Calu3 (cell line): ENCODE results near the gene ZNF736. TPM values are rescaled to one million over a fixed set of nuclear protein-coding genes. Genes with fewer than 3 reads are reported as not detected.

Source experiments
- BruUV-seq: library from RNA; stranded (reverse); fragments of 400-500 nt; replicated peaks from 2 replicates; lab custom pipeline; 2021; lab: Mats Ljungman, UMichigan
- CTCF ChIA-PET: fragments of 300-600 bp; sonication (Branson Sonifier 250); formaldehyde crosslinking; loops from one replicate; lab custom pipeline; 2022; ENCODE audit warnings: antibody characterized with exemption; lab: Charles Lee
- DNase-seq: peaks from one replicate; pipeline ENCODE4 v3.0.0; 2022
- H3K27ac Mint-ChIP-seq: one replicate; pipeline ENCODE4 v1.8.0; 2022; ENCODE audit warnings: mixed read lengths; ENCODE audit not compliant: unreplicated experiment
- H3K27me3 Mint-ChIP-seq: one replicate; pipeline ENCODE4 v1.8.0; 2022; ENCODE audit warnings: mixed read lengths; ENCODE audit not compliant: unreplicated experiment
- H3K36me3 Mint-ChIP-seq: one replicate; pipeline ENCODE4 v1.8.0; 2022; ENCODE audit warnings: mild to moderate bottlenecking, moderate library complexity, mixed read lengths; ENCODE audit not compliant: insufficient read depth, unreplicated experiment
- H3K4me1 Mint-ChIP-seq: one replicate; pipeline ENCODE4 v1.8.0; 2022; ENCODE audit warnings: mild to moderate bottlenecking, low read depth, mixed read lengths; ENCODE audit not compliant: unreplicated experiment
- H3K4me3 Mint-ChIP-seq: one replicate; pipeline ENCODE4 v1.8.0; 2022; ENCODE audit warnings: mild to moderate bottlenecking, low read depth, moderate library complexity, mixed read lengths; ENCODE audit not compliant: unreplicated experiment
- H3K9me3 Mint-ChIP-seq: one replicate; pipeline ENCODE4 v1.8.0; 2022; ENCODE audit warnings: low read depth, mixed read lengths; ENCODE audit not compliant: unreplicated experiment
- intact Hi-C: fragments of 100-400 bp; cut with micrococcal nuclease; formaldehyde crosslinking; loops from one replicate; pipeline ENCODE4 v1.10.0; 2022; ENCODE audit not compliant: unreplicated experiment
- total RNA-seq: library from RNA; stranded (reverse); gene quantifications from 2 replicates; pipeline ENCODE4 v1.2.3, GENCODE V29; 2022
- TF ChIP-seq, protein P1 (sequence below): fragments of 200-600 bp; IDR thresholded peaks from one replicate; pipeline ENCODE4 v1.8.0; 2022; ENCODE audit warnings: antibody characterized with exemption; ENCODE audit not compliant: unreplicated experiment

ZNF736 gene
- total RNA-seq, 1 experiment from 2014 or later = 8.6 TPM

DNA sequence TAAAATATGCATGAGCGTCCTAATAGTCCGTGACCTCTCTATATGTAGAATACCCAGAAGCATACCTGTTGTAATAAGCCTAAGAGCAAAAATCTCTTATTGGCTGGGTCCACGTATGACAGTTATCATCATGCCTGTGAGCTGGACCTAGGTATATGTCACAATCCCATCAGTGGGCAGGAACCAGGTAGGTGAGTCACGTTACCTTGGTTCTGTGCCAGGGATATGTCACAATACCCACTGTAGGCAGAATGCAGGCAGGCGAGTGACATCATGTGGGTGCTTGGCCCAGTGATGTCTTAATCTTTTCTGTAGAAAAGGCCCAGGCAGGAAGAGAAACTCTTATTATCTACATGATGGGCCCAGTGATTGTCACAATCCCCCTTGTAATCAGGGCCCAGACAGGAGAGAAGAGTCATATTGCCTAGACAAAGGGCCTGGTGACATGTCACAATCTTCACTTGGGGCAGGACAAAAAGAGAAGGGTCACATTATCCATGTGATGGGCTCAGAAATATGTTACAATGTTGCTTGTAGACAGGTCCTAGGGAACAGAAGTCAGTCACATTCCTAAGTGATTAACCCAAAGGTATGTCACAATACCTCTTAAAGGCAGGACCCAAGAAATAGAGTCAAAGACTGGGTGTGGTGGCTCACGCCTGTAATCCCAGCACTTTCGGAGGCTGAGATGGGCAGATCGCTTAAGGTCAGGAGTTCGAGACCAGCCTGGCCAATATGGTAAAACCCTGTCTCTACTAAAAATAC is 12.9 kb upstream of the ZNF736 start:
- TF ChIP-seq, protein P1, sequence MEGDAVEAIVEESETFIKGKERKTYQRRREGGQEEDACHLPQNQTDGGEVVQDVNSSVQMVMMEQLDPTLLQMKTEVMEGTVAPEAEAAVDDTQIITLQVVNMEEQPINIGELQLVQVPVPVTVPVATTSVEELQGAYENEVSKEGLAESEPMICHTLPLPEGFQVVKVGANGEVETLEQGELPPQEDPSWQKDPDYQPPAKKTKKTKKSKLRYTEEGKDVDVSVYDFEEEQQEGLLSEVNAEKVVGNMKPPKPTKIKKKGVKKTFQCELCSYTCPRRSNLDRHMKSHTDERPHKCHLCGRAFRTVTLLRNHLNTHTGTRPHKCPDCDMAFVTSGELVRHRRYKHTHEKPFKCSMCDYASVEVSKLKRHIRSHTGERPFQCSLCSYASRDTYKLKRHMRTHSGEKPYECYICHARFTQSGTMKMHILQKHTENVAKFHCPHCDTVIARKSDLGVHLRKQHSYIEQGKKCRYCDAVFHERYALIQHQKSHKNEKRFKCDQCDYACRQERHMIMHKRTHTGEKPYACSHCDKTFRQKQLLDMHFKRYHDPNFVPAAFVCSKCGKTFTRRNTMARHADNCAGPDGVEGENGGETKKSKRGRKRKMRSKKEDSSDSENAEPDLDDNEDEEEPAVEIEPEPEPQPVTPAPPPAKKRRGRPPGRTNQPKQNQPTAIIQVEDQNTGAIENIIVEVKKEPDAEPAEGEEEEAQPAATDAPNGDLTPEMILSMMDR = no peak

DNA sequence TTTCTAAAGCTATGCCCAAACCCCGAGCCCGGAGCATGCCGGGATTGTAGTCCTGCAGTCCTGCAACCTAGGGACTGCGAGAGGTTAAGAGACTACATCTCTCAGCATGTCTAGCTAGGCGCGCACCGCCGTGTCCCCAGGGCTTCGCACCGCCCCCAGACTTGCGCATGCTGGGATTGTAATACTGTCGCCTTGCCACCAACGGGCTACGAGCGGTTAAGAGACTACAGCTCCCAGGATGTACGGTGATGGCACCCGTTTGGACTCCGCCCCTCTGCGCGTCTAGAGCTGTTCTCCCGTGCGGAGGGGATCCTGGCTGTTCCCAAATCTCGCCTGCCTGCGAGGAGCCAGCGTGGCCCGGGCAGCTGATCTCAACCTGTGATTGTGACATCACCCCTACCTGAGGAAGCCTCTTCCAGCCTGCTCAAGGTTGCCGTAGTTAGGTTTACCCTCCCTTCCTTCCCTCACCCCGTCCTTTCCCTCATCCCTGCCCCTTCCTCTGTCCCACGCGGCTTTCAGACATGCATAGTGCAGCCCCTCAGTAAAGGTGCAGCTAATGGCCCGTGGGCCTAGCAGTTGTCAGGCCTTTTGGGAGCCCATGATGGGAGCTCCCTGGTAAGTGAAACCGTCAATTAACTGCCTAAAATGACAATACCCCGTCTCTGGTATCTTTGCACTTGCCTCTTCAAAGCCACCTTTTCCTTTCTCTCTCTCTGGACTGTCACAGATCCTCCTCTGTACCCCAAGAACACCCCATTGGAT is 6.3 kb upstream of the ZNF736 start:
- TF ChIP-seq, protein P1 = no peak
- Mint-ChIP-seq H3K4me3 (peak overlapping the region; percentile 56), H3K36me3 (peaks cover 9% of the 10 kb centered on the region), H3K27me3 (no peaks in the 10 kb centered on the region), H3K4me1 (no peaks in the 10 kb centered on the region), H3K27ac (no peak overlapping the region), H3K9me3 (no peaks in the 10 kb centered on the region)
- DNase-seq = peak; percentile 62
- intact Hi-C loops = no loop called here
- CTCF ChIA-PET = no interaction called here
- BruUV-seq = TSS peak; percentile 58

More for the DNA sequence above, 12.9 kb upstream of the ZNF736 start:
- no peak for DNase-seq
- Mint-ChIP-seq H3K27ac (no peak overlapping the region), H3K27me3 (no peaks in the 10 kb centered on the region), H3K36me3 (no peaks in the 10 kb centered on the region), H3K4me1 (no peaks in the 10 kb centered on the region), H3K9me3 (no peaks in the 10 kb centered on the region), H3K4me3 (no peak overlapping the region)
- no TSS peak for BruUV-seq
- intact Hi-C loops = no loop called here
- CTCF ChIA-PET = no interaction called here

DNA sequence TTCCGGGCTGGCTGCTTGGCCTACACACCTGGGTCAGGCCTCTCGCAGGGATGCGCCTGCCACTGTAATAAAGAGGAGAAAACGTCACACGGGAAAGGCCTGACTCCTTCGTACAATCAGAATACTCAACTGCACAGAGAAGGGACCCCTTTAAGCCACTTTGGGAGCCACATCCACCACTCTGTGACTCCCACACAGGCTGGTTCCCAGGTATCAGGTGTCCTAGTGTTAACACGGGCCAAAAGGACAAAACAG is 5.8 kb upstream of the ZNF736 start:
- no TSS peak for BruUV-seq
- no peak overlapping the region for H3K27ac Mint-ChIP-seq
- no peaks in the 10 kb centered on the region for H3K4me1 Mint-ChIP-seq
- intact Hi-C loops = no loop called here
- H3K36me3 Mint-ChIP-seq = peaks cover 9% of the 10 kb centered on the region
- peak overlapping the region; percentile 56 for H3K4me3 Mint-ChIP-seq
- H3K27me3 Mint-ChIP-seq = no peaks in the 10 kb centered on the region
- no peak for DNase-seq
- CTCF ChIA-PET = no interaction called here
- no peaks in the 10 kb centered on the region for H3K9me3 Mint-ChIP-seq
- TF ChIP-seq, protein P1 = no peak

DNA sequence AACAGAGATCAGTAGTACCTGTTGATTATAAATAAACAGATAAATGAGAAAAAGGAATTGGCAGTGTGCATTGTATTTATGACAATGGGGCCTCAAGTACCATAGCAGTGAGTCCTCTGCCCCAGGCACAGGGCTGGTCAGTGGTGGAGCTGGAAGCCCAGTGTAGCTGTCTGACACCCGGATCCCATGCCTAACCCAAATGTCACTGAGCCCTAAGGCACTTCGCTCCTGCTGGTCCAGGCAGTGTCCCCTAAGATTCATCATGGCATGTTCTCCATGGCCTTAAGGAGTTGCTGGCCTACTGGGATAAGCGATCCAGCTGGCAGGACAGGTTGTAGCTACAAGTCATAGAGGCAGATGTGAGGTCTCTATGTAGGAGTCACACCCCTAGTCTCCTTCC is 3.3 kb upstream of the ZNF736 start:
- CTCF ChIA-PET = no interaction called here
- intact Hi-C loops = no loop called here
- TF ChIP-seq, protein P1 = no peak
- Mint-ChIP-seq H3K36me3 (peaks cover 22% of the 10 kb centered on the region), H3K27me3 (no peaks in the 10 kb centered on the region), H3K27ac (no peak overlapping the region), H3K4me3 (no peak overlapping the region), H3K4me1 (no peaks in the 10 kb centered on the region), H3K9me3 (no peaks in the 10 kb centered on the region)
- DNase-seq = no peak
- BruUV-seq = no TSS peak
